Activated CD4-positive, CD25-positive, alpha-beta regulatory T cell treated with anti-CD3 and anti-CD28 coated beads, Interleukin-2, amount 50 U/mL, for 16 hours (primary cell): Measurements from ENCODE around the gene FYCO1.

Experiments used
- DNase-seq: peaks from one replicate; pipeline ENCODE4 v3.0.0-alpha.2; 2020; ENCODE audit warnings: low read depth, low spot score

The FYCO1 gene

DNA sequence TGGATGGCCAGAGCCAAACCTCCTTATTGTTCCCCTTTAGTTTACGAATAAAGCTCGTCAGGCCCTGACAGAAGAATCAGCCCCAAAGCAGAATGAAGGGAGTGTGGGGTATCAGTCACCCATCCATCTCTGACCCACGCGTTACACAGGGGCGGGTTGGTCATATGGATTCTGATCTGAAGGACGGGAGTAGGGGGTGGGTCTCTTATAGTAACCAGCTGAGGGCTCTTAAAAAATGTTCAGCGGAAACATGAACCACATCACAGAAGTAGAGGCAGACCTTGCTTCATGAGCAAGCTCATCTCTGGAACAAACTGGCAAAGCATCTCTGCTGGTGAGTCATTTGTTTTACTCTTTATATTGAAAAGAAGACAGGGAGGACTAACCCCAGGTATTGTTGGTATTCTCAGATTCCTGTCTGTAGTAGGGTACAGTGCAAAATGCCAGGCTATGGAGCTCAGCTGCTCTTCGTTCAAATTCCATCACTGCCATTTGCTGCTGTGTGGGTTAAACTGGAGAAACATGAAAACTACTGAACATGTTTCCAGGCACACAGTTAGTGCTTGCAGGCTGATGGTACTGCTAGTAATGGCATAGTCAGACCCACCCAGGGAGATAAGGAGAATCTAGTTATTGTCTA, 52.3 kb downstream of the FYCO1 start, which contains the start of gene CXCR6:
CXCR6 (plus strand) TSS at position 258 of the 640 bp plus-strand sequence. CDS start 3,018 bp downstream, outside the sequence.
- peak; percentile 25 for DNase-seq

DNA sequence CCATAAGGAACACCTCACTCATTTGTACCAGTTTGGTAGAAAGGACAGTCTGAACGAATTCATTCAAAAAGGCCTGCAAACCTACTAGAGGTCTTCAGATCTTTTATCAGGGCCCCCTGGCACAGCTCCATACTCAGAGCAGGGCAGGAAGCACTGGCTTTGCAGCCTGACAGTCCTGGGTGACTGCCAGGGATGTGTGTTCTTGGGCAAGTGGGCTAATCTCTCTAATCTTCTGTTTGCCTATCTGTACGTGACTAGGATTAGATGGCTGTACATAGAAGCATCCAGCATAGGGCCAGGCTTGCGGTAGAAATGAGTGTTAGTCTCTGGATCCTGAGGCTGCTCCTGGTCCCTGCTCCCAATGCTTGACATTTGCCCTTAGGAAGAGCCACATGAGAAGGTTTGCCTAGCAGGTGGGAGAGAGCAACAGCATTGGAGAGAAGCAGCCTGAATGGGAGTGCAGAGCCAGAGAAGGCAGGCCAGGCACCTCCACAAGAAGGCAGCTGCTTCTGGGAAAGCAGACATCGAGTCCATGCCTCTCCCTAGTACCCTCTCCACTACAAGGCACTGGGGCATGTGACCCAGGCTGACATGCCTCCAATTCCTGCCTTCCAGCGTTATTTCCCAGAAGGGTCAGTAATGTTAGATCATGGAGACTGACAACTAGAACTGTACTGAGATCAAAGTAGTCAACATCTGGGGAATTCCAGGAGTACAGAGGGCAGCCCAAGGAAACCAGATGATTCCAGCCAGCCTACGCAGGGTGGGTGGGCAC, 53.4 kb downstream of the FYCO1 start:
- DNase-seq = no peak

DNA sequence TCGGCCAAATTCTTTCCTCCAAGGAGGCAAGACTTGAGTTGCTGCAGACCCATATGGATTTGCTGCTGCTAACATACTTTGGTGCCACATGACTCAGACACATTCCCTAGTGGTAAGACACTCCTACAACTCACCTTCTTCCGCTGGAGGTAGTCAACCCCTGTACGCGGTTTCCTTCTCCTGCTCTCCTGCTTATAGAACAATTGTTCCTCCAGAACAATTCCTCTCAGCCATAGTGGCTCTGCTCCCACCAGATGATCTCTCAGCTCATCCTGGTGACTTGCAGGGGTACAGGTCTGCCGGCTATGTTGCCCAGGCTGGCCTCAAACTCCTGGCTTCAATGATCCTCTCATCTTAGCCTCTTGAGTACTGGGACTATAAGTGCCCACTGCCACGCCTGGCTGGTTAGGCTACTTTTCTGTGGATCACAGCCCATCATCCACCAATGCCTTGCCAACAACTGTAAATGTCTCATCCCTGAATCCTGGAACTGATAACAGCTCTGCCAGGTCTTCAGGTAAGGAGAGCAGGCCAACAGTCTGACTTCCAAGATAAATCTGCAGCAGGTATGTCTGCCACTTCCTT, 54.8 kb downstream of the FYCO1 start:
- DNase-seq = no peak

DNA sequence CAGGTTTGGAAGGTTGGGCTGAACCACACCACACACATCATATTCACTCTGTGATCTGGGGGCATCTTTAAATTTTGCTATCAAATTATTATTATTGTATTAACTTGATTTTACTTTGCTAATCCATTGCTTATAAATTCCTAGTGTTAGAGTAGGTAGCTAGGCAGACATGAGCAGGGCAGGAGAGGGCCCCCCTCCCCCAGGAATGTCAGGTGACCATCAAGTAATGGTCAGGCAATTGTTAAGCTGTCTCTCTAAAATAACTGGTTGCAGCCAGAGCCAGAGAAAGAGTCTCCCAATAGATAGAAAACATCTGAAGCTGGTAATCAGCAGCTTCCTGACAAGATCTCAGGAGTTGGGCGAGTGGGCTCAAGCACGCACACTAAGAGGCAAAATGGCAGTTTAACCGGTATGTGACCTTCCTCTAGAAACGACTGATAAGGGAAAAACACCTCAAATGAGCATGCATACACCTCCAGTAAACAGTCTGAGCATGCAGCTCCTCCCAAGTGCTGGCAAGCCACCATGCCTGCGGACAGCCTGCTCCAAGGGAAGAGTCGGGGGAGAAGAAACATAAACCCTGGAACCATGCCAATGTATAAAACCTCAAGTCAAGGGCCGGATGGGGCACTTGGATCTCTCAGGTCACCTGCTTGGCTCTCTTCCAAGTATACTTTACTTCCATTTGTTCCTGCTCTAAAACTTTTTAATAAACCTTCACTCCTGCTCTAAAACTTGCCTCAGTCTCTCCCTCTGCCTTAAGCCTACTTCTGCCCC, 55.4 kb downstream of the FYCO1 start:
- DNase-seq = no peak

DNA sequence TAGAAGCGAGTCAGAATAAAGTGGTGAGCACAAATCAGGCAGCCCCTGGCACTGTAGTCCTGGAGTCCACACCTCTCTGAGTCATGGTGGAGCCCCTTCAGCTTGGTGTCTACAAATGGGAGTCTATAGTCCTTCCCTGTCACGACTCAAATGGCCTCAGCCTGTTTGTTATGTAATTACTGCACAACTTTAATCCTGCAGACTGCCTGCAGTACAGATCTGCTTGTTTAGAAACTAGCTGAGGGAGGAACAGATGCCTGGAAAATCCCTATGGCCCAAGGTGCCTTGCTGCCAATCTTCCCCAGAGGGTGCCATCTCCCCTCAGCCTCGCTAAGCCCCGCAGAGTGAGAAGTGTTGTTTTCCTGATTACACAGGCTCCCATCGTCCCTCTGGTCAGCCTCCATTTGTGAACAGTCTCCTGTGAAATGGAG, 56.3 kb downstream of the FYCO1 start:
- DNase-seq = no peak

DNA sequence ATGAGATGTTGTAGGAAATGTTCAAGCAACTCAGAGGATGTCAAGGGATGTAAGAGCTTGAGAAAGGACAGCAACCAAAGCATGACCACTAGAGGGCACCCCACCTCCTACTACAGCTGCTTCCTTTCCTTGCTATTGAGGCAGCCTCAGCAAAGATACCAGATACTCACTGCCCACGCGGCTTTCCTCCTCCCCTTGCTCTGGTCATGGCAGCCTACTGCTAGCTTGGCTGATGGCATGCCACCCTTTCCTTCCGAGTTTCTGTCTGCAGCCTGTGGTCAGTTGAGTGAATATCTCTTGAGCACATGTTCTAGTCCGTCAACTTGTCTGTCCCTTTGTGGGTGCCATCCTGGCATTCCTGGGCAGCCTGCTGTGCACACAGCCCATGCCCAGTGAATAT, 56.8 kb downstream of the FYCO1 start:
- DNase-seq = peak; percentile 67

DNA sequence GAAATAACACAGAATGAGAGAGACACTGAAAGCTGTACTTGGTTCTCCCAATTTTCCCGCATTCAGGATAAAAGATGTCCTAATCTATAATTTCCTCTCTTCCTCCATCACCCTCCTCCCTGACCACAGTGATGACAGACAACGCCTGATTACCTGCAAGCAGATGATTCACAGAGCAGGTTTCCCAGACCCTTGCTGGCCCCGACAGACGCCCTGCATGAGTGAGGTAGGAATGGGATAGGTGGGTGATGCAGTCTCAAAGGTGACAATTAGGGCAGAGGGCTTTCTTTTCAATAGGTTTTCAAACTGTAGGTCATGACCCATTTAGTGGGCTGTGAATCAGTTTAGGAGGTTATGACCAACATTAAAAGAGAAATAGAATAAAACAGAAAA, 57.6 kb downstream of the FYCO1 start:
- no peak for DNase-seq

DNA sequence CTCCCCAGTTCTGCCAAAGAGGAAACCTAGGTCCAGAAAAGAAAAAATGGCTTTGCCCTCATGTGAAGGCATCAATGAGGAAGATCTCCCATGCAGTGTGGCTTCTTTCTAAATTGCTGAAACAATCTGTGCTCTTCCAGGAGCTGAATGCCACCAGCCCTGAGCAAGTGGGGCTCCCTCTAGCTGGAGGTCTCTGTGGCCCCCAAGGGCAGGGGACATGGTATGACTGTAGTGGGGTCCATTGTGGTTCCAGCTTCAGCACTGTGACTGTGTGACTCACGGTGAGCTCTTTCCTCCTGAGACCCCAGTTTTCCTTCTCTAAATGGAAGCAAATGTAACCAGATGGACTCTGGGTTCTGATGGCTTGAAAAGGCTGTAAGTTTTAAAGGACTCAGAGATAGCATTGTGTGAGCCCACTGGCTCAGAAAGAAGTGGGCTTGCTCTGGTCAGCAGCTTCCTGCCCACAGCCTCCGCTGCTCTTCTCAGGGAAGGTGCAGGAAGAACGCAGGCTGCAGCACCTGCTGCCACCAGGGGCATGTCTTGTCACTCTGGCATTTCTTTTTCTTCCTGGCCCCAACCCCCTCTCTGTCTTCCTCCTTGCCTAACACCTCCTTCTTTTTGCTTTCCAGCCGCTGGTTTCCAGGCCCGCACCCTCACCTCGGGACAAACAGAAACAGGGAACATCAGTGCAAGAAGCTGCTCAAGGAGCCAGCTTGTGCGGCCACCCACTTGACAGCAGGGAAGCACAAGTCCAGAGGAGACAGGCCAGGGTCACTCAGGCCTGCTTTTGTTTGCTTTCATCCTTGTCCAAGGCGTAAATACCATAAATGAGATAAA, 58.2 kb downstream of the FYCO1 start:
- DNase-seq = no peak

DNA sequence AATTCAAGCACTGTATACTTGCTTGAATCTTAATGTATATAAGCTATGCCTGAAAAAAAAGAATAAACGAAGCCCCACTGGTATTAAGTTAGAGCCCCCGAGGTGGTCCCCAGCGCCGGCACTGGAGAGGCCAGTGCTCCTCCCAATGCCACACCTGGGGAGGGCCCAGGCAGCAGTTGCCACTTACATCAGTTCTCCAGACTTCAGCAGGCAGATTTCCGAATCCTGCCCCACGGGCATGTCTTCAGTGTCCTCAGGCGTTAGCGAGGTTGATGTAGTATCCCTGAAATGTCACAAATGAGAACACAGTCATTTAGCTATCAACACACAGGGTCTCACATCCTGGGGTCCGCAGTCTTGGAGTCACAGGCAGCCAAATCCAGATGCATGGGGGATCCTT, 59.4 kb downstream of the FYCO1 start:
- no peak for DNase-seq

DNA sequence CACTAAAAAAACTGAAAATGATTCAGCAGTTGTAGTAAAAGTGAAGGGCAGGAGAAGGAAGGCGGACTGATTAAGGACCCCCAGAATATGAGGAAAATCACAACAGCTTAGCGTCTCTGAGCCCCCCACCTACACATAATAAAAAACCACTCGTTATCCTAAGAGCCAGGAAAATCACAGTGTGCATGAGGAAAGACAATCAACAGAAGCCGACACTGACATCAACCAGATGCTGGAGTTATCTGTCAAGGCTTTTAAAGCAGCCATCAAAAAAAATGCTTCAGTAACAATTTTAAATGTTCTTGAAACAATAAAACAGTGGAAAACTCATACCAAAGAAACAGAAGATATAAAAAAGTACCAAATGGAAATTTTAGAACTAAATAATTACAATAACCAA, 62.0 kb downstream of the FYCO1 start:
- DNase-seq = no peak

DNA sequence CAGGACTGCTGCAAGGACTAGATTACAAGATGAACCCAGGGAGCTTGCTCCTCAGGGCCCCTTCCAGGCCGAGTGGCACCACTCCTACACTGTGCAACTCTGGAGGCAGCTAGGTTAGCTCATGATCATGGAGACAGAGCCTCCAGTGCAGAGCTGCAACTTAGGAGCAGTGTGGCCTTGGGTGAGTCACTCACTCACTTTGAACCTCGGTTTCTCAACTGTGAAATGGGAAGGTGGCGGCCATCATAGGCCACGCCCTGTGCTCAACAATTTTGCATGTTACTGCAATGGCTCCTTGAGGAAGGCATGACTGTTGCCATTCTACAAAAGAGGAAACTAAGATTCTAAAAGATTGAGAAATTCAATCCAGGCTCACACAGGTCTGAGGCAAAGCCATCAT, 63.5 kb downstream of the FYCO1 start:
- DNase-seq = no peak

DNA sequence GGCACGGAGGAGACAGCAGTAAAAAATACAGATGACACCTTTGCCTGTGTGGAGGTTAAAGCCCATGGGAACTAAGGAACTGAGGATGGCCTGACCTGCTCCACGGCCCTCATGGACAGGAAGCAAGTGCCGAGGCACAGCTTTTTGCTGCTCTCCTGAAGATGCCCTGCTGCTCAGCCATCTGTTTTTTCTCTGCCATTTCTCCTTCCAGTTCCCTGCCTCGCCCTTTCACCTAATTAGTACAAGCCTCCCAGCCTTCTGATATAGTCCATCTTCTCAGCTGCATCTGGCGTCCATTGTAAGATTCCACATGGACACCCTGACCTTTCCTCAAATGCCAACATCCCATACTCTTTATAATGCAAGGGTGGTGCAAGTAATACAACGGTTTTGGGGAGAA, 64.1 kb downstream of the FYCO1 start:
- DNase-seq = no peak

DNA sequence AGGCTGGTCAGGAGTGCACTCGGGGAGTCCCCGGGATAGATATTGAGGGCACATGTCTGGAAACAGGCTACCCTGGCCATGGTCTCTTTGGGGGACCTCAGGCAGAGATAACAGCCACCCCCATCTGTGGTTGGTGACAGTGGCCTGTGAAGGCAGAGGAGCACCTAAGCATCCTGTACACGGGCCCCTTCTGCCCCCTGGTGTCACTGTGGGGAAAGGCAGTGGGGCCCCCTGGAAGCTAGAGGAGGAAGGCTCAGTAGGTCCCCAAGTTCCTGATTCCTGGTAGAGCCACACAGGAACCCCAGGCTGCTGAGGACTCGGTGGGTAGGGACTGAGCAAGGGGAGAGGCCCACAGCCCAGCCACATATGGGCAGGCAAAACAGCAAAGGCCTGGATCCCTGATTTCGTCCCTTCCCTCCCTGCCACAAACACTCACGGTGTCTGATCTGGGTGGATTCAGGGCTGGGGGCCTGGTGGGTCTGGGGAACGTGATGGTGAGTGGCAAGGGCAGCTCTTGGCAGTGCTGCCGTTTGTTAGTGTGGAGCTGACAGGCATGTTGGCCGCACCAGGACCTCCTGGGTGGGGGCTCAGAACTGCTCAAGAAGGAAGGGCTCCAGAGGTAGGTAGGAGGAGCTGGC, 66.5 kb downstream of the FYCO1 start:
- peak; percentile 41 for DNase-seq

DNA sequence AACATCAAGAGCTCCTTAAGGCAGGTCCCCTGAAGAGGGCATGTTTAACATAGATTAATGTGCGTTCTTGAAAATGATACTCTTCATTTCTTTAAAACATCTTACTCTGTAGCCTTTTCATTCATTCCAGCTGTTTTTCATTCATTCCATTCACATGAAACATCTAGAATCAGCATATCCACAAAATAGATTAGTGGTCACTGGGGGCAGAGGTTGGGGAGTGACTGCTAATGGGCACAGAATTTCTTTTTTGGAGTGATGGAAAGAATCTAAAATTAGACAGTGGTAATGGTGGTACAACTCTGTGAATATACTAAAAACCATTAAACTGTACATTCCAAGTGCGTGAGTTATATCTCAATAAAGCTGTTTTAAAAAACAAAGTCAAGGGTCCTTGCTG, 67.7 kb downstream of the FYCO1 start:
- DNase-seq = no peak

DNA sequence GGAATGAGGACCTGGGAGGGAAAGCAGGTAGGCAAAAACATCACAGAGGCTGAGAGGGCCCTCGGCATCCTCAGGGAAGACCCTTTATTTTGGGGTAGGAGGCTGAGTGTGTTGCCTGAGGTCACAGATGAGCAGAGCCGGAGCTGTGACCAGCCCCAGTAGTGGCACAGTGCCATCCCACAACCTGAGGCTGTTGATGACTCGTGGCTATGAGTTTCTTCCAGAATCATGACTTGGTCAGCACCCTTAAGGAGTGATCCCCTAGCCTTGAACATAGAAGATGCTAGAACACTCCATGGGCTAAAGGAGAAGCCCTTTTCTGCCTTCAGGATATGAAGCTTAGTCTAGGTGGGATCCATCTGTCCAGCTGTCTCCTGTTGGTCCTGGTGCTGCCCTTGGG, 71.9 kb downstream of the FYCO1 start:
- DNase-seq = no peak

DNA sequence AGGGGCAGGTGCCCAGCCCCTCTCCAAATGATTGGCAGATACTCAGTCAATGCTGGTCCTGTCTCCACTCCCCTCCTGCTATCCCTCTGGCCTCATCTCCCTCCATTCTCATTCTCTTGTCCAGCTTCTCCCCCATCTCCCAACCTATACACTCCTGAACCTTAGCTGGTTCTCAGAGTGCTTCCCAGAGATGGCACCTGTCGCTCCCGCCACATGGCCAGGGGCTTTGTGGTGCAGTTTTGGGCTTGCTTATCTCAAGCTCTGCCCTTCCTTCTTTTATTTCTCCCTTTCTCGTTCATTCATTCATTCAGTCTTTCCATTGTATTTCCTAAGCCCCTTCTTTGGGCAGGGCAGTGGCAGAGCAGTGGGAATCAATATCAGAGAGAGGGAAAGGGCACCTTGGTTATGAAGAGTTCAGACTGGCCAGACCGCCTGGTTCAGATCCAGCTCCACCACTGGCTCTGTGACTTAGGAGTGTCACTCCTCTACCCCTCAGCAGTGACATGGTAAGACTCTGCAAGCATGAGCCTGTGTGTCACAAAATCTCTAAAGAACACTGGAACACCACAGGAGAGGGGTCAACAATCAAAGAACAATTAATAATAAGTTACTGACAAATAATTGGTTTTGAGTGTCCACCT, 72.6 kb downstream of the FYCO1 start:
- DNase-seq = no peak

DNA sequence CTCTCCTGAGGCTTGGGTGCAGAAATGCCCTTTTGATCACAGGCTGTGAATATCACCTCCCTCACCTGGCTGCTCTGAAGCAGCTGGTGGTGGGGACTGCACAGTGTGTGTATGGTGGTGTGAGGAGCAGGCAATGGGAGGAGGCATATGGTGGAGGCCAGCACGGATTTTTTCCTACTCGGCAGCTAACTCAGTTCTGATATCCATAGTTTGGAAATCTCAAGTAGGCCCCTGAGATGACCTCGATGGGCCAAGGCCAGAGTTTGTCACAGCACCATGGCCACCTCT, 73.6 kb downstream of the FYCO1 start:
- DNase-seq = no peak

DNA sequence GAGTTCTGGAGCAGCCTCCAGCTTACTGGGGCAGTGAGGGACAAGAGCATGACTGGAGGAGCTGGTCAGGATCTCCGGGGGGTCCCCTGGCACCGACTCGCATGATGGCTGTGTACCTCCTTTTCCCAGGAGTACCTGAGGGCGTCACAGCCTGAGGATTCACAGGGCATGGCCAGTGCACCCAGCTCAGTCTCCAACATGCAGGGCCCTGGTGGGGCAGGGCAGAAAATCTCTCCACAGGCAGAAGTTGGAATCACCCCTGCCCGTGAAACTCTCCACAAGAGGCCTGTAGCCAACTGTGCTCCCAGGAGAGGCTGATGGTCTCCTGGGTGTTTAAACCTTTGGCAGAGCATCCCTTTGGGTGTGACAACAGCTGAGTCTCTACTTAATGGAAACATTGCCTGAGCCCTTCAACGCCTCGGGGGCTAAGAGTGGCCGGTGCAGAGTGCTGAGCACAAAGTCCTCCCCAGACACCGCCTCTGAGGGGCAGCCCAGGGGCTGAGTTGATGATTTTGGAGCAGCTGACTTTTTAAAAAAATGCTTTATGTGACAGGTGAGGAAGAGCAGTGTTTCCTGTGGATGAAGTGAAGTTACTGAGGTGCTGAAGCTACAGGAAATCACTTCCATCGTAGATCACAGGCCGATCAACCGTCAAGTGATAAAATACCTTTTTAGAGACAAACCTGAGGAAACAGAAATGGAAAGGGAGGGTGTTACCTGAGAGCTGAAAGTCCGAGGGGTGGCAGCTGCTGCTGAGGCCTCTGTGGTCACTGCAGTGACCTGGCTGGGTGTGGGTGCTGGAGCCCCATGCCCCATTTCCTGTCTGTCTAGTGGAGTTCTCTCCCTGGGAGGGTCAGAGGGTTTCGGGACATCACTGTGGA, 74.2 kb downstream of the FYCO1 start:
- DNase-seq = no peak

DNA sequence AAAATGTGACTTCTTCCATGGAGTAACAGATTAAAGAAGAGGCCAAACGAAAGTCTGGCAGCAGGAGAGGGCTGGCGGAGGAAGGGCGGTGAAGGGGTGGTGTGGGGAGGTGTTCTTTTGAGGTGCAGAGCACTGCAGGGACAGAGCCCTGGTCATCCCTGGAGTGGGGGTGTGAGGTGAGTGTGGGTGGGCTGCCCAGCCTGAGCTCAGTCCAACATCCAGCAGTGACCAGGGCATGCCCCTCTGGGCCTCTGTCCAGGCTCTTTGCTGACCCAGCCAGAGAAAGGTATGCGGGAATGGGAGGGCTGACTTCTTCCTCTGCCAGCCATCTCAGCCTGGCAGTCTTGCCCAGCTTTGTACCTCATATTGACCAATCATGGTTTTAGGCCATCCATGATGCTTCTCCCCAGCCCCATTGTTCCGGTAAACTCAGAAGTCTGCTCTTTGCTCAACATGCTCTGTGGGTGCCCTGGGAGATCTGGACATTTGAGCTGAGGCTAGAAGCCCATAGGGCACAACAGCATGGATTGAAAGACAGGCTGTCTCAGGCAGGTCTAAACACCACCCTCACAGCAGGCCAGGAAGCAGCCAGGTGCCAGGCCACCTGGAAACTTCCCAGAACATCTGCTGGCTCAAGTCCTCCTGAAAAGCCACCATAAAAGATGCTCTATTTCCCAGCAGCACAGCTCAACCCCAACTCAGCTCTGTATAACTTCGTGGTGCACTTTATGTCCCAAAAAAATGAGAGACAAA, 78.3 kb downstream of the FYCO1 start:
- no peak for DNase-seq
